HG02852 (cell line): ENCODE data around the gene GTF2H1.
"Not testable (repeated sequence)": the region's sequence is repeated elsewhere in the genome, so short reads cannot be mapped to it uniquely, and the experiment has no call there.

ENCODE experiments used
- ATAC-seq: cut with Tn5 transposase; IDR thresholded peaks from one replicate; pipeline ENCODE4 v1.9.1; 2021; ENCODE audit warnings: mild to moderate bottlenecking, moderate library complexity; ENCODE audit not compliant: unreplicated experiment

Gene GTF2H1

GRCh38 chr11:18317551-18317950 lies 4.8 kb upstream of the GTF2H1 start:
- ATAC-seq = no peak

GRCh38 chr11:18319914-18320313 lies 2.5 kb upstream of the GTF2H1 start:
- ATAC-seq = no peak

DNA sequence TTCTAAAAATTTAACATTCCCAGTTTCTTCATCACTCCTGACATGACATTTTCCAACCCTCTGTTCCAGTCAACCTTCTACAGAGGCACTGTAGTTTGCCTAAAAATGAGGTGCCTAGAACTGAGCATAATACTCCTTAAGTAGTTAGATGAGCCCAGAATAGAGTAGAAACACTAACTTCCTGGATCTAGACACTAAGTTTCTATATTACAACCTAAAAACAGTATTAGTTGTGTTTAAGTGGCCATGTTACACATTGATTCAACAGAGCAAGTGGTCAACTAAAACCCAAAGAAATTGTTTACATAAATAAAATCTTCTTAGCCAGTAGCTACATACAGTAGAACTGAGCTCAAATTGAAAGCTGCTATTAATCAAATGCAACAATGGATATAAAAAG lies 1.8 kb upstream of the GTF2H1 start:
- no peak for ATAC-seq

- peak; percentile 6 for ATAC-seq
Measured at GRCh38 chr11:18321578-18321968, 794 bp upstream of the GTF2H1 start.

DNA sequence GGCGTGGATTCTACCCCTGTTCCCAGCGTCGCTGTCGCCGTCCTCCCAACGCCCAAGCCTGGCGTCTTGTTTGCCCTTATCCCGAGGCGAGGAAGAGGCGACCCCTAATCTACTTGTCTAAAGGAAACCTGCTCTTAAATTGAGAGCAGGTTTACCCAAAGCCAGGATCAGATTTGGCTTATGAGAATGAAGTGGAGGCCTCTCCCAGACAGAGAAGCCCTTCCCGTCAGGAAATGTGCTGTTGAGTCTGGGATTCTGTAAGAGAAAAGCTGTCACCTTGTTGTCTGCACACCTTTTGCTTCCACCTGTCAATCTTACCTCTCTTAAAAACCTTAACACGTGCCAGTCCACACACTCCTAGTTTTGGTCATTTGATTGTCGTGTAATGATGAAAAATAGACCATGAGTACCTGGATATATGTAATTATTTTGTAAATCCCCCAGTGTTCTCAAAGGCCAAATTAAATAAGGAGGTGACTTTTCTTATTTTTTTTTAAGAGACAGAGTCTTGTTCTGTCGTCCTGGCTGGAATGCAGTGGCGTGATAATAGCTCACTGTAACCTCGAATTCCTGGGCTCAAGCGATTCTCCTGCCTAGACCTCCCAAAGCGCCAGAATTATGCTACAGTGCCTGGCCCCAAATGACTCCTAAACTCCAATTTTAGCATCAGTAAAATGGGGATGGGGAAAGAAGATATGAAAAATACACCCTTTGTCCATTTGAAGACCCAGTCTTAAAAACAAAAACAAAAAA lies 627 bp downstream of the GTF2H1 start:
- no peak for ATAC-seq

DNA sequence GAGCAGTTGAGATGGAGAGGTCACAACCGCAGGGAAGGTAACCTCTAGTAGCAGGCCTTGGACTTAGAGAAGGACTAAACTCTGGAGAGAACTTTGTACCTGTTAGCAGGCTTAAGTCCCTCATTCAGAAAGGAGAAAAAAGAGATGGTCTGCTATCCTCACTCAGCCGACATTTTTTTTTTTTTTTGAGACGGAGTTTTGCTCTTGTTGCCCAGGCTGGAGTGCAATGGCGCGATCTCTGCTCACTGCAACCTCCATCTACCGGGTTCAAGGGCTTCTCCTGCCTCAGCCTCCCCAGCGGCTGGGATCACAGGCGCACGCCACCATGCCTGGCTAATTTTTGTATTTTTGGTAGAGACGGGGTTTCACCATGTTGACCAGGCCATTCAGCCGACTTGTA lies 1.5 kb downstream of the GTF2H1 start:
- not testable (repeated sequence) for ATAC-seq

DNA sequence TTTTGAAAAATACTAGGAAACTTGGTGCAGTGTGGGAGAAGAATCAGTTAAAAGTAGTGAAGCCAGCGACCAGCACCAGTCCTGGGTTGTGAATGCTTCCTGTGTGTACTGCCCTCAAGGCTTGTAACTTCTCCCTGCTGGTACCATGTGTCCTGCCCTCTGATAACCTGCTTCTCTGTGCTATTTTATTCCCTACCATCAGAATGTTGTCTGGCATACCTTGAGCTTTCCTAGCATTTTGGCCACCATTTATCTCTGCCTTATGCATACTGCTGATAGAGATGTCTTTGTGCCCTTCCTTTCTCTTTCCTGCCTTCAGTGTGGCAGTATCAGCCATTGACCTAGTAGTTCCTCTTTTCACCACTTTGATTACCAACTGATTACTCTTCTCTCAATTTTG lies 2.0 kb downstream of the GTF2H1 start:
- no peak for ATAC-seq

- ATAC-seq = peak; percentile 73
Measured at GRCh38 chr11:18329196-18329870, 7.0 kb downstream of the GTF2H1 start.

DNA sequence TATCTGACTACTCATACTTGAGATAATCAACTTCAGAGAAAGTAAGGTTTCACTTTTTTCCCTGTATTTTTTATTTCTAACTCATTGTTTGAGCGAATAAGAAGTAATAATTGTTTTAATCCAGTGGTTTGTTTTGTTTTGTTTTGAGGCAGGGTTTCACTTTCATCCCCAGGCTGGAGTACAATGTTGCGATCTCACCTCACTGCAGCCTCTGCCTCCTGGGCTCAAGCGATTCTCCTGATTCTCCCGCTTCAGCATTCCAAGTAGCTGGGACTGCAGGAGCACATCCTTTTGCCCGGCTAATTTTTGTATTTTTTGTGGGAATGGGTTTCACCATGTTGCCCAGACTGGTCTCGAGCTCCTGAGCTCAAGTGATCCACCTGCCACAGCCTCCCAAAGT lies 8.6 kb downstream of the GTF2H1 start:
- ATAC-seq = no peak

DNA sequence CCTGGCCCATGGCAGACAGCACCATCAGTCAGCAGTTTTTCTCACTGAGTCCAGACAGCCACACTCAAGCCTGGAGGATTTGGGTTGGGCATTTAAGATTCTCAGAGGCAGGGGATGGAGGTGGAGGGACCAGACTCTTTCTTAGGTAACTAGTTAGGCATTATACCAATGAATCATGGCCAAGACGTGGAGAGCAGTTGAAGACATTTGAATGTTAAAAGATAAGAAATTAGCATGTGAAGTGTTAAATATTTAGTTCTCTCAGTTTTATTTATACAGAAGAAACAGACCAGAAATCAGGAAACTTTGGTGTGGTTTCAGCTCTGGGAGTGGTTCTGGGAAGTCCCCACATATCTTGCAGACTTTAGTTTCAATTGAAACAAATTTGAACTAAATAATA lies 9.9 kb downstream of the GTF2H1 start:
- no peak for ATAC-seq

DNA sequence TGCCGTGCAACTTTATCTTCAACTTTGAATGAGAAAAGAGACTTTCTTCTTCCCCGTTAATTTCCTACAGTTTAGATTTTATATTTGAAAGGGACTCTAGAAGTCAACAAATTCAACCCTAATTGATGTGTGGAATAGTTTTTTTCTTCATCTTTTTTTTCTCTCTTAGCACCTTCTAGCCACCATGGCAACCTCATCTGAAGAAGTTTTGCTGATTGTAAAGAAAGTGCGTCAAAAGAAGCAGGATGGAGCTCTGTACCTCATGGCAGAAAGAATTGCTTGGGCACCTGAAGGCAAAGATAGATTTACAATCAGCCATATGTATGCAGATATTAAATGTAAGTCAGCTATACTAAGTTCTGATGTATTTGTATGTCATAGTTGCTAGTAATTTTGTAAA lies 10.5 kb downstream of the GTF2H1 start:
- ATAC-seq = no peak

DNA sequence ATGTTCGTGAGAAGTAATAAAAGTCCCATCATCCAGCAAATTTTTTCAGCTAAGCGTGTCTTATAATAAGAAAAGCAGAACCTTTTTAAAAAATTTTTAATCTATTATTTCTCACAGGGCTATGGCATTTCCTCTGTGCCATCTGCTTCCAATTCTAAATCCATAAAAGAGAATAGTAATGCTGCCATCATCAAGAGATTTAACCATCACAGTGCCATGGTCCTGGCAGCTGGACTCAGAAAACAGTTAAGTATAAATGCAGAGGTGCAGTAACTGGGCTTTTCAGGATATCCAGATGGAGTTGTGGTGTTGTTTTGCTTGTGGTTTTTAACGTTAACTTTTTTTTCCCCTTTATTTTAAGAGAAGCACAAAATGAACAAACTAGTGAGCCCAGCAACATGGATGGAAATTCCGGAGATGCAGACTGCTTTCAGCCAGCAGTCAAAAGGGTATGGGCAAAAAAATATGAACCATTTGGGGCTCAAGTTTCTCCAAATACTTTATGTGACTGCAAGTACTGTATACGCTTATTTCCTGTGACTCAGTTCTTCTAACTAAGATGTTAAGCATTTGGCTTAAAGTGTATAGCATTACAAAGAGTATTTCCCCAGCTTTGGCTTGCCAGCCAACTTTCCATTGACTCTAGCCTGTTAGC lies 25.2 kb downstream of the GTF2H1 start:
- ATAC-seq = no peak

- no peak for ATAC-seq
Measured at GRCh38 chr11:18352581-18352980, 30.2 kb downstream of the GTF2H1 start.

GRCh38 chr11:18358646-18359045 lies 36.3 kb downstream of the GTF2H1 start:
- ATAC-seq = no peak

- no peak for ATAC-seq
Measured at GRCh38 chr11:18361154-18361553, 38.8 kb downstream of the GTF2H1 start.

DNA sequence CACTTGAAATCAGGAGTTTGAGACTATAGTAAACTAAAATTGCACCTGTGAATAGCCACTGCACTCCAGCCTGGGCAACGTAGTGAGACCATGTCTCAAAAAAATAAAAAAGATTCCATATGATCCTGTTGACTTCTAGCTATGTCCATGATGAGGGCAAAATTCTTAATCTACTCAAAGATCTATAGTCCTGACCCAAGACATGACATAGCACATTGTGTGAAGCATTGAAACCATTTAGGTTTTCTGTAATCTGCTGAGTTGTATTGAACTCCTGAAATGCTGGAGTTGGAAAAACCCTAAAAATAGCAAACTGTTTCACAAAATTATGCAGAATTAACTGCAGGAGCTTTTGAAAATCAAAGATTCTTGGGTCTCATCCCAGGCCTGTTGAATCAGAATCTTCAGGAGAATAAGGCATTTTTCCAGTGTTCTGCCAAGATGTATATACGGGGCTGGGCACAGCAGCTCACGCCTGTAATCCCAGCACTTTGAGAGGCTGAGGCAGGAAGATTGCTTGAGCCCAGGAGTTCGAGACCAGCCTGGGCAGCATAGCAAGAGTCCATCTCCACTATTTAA lies 42.2 kb downstream of the GTF2H1 start:
- ATAC-seq = no peak

DNA sequence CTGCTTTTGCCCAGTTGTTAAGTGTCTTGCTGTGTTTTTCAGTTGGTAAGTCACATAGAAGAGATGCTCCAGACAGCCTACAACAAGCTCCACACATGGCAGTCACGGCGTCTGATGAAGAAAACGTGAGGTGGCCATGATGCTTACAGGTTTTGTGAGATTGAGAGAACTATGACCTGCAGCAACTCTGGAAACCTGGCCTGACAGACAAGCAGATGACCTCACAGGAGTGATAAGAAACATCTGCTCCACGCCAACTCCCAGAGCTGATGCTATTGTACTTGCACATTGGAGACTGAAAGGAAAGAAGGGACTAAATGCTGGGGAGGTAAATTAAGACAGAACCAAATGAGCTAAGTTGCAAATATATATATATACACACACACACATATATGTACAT lies 43.4 kb downstream of the GTF2H1 start:
- ATAC-seq = no peak

- ATAC-seq = no peak
Measured at GRCh38 chr11:18366286-18366685, 43.9 kb downstream of the GTF2H1 start.

DNA sequence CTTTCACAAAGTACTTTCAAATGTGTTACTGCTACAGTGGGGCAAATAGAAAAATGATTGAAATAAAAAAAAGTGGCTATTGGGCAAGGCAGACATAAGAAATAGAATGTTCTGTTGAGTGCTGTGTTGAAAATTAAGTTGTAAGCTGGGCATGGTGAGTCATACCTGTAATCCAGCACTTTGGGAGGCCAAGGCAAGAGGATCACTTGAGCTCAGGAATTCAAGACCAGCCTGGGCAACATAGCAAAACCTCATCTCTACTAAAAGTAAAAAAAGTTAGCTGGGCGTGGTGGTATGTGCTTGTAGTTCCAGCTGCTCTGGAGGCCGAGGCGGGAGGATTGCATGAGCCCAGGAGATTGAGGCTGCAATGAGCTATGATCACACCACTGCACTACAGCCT lies 45.1 kb downstream of the GTF2H1 start:
- ATAC-seq = no peak

DNA sequence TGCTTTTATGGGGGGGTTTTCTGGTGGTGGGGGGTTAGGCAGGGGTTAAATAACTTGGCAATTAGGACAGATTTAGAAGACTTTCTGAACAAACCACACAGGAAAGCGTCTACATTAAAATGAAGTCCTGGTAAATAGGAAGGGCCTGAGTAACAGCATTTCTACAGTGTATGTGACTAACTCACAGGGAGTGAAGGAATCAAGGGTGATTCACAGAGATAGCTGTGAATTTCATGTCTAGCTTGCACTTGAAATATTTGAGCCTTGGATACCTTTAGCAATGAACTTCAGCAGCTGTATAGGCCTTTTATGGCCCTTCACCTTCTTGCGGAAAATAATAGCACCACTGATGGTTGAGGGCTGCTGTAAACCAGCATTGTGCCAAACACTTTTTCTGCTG lies 45.9 kb downstream of the GTF2H1 start:
- ATAC-seq = no peak

DNA sequence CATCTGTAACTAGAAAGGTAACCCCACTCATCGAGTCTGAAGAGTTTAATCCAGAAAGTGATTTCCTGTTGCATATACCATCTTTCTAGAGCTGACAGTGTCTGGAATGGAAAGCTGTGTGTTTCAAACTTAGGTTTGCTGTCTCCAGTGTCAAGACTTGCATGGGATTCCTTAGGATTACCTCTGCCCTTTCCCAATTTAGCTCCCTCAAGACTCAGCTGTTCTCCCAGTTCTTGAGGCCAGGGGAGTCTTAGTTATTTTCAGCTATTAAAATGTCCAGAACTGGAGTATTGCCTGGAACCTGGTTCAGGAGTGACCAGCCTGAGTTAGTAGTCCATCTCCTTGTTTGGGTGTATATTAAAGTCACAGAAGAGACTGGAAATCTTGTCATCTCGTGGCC lies 47.0 kb downstream of the GTF2H1 start:
- ATAC-seq = no peak

DNA sequence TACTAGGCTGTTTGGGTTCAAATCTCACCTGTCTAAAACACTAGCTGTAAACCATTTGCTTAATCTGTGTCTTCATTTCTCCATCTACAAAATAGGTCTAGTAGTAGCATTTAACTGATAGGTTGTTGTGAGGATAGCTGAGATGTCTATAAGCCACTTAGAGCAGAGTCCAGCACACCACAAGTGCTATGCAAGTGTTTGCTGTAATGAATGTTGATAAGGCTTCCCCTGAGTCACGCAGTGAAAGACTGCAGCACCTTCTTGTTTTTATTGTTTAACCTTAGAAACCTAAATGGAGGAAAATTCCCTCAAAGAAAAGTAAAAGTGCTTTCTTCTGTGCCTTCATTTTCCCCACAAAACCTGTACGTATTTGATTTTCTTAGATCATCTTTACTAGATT lies 48.9 kb downstream of the GTF2H1 start:
- ATAC-seq = no peak
